HL-60/S4 (cell line): ENCODE results near the gene MAN1A2.

ENCODE experiments used
- in situ Hi-C: fragments of 300-500 bp; cut with MboI; formaldehyde crosslinking; loops from 2 replicates; pipeline ENCODE4 v1.14.3; 2022; ENCODE audit warnings: low sequenced_read_pairs

MAN1A2 gene

DNA sequence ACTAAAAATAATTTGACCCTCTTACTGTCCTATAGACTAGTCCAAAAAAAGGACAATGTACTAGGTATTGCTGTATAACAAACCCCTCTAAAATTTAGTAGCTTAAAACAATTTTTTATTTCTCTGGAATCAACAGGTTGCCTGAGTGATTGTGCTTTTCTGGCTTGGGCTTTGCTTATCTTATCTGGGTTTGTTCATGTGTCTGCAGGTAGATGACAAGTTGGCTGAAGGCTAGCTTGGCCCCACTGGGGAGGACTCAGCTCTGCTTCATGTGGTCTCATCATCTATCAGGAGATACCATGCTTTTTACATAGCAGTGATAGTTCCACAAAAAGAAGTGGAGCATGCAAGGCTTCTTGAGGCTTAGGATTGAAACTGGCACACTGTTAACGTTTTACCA, 114.2 kb downstream of the MAN1A2 start:
- in situ Hi-C loops: no loop called here

DNA sequence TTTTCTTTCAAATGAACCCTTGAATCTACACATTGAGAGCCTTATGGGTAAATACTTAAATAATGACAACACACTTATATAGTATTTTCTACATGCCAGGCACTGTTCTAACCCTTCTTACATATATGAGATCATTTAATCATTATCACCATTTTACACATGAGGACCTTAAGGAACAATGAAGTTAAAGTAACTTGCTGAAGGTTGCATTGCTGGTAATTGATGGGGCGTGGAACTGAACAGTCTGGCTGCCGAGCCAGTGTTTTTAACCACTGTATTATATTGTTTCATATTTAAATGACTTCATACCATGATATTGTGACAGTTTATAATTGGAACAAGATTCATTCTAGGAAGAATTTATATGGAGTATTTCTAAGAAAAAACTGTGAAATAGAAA, 126.7 kb downstream of the MAN1A2 start:
- in situ Hi-C loops: no loop called here

DNA sequence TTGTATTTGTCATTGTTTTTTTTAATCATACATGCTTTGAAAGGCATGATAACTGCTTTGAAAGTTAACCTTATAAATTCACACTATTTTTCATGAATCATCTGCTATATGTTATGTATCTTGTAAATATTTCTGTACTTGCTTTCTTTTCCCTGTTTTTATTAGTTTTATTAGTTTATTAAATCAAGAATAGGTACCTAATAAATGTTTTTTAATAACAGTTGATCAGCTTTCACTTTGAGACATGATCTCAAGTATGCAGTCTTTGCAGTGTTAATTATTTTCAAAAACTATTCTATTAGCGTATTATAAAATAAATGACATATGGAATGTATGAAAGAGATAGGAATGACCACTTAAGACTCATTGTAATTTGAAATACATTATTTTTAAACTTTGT, 127.8 kb downstream of the MAN1A2 start:
- in situ Hi-C loops: no loop called here

DNA sequence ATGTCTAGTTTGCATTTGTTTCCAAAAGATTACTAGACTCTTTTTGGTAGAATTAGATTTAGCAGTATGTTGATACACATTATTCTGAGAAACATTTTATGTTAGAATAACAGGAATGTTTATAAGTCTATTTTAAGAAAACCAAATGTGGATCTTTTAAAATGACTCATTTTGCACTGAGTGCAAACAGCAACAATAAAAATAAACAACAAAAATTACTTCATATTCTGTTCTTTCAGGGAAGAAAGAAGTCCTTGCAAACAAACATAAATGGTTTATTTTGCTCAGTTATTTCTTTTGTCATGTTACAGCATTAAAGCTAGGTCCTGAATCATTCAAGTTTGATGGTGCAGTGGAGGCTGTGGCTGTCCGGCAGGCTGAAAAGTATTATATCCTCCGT, 131.8 kb downstream of the MAN1A2 start:
- in situ Hi-C loops: no loop called here

DNA sequence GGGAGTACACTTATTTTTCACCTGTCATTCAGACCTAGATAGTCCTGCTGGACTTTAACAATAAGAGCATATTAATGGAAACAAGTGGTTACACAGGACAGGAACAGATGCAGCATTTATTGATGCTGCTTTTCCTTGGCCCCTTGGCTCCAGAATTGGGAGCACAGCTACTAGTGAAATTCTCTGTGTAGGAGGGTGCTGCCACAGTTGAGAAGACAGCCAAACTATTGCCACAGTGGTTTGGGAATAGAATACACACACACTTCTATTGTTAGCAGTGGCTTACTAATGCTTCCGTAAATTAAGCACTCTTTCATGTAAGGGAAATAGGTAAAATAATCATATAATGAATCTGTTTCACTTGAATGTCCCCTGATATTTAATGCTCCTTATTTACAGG, 133.3 kb downstream of the MAN1A2 start:
- in situ Hi-C loops: loop anchor here (25.0 kb wide), 1 partner anchor 412 kb away; no protein-coding TSS in a partner anchor

DNA sequence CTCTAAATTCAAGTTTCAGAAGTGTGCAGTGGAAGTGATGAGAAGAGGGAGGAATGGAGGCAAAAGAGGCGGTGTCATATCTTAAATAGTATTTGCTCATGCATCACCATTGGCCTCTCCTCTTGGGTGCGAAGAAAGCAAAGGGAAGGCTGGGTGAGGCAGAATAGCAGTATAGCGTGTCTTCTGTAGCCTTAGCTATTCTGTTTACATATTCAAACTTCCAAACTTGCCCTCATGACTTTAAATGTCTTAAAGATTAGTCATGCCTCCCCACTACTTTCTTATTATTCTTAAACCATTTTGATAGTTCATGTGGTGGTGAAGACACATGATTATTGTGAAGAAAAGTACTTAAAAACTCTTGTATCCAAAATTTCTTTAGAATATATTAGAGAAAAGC, 134.0 kb downstream of the MAN1A2 start:
- in situ Hi-C loops: loop anchor here (25.0 kb wide), 1 partner anchor 411 kb away; no protein-coding TSS in a partner anchor

DNA sequence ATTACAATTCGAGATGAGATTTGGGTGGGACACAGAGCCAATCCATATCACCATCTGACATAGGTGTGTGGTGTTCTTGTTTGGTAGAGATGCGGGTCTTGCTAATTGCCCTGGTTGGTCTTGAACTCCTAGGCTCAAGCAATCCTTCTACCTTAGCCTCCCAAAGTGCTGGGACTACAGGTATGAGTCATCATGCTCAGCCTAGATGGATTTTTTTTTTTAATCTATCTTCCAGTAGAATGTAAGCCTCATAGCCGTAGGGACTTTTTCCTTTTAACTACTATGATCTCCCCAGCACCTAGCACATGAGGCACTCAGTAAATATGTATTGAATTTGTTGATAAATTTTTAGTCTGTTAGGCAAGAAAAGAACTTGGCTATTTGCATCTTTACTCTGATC, 144.0 kb downstream of the MAN1A2 start:
- in situ Hi-C loops: loop anchor here (25.0 kb wide), 1 partner anchor 401 kb away; no protein-coding TSS in a partner anchor

DNA sequence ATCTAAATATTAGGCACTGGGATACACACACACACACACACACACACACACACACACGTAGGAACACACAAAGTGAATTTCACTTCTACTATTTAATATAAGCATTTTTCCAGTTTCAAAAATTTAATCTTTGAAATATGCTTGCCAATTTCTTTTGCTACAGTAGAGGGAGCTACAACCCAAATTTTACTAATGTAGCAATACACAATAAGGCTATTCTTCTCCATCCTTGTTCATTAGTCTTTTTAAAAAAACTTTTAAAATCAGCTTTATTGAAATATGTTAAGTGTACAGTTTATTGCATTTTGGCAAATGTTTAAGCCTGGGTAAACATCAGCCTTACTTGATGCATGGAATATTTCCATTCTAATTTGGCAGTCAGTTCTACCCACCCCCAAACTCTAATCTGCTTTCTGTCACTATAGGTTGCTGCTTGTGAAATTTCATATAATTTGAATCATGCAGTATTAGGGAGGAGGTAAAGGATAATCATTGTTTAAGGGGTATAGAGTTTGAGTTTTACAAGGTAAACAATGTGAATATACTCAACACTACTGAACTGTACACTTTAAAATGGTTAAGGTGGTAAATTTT, 145.6 kb downstream of the MAN1A2 start:
- in situ Hi-C loops: loop anchor here (25.0 kb wide), 1 partner anchor 399 kb away; no protein-coding TSS in a partner anchor

DNA sequence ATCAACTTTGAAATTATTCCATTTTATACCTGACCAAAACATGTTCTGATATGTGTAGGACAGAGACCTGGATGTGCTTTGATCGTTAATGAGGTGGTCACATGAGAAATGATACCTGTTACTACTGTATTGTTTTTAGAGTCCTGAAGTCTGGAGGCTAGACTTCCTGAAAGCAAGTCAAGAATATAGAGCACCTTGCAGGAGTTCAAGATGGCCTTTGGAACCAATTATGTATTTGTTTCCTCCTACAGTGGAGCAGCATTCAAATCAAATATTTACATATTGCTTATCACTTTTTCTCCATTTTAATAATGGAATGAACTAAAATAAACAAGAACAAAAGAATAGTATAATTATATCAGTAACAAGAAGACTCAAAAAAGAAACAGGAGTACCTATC, 155.9 kb downstream of the MAN1A2 start:
- in situ Hi-C loops: loop anchor here (25.0 kb wide), 1 partner anchor 389 kb away; no protein-coding TSS in a partner anchor

DNA sequence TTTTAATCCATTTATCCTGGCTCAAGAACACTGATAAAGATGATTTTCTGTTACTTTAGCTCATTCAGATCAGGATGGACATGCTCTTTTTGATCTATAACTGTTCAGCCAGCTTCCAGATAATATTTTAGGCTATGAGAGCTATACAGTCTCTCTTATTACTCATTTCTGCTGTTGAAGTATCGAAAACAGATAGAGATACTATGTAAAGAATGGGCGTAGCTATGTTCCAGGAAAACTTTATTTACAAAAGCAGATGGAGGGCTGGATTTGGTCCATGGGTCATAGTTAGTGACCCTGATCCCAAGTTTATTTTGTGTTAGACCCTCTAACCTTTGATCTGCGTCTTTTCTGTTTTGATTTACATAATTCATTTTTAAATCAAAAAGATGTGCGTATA, 159.8 kb downstream of the MAN1A2 start:
- in situ Hi-C loops: no loop called here

DNA sequence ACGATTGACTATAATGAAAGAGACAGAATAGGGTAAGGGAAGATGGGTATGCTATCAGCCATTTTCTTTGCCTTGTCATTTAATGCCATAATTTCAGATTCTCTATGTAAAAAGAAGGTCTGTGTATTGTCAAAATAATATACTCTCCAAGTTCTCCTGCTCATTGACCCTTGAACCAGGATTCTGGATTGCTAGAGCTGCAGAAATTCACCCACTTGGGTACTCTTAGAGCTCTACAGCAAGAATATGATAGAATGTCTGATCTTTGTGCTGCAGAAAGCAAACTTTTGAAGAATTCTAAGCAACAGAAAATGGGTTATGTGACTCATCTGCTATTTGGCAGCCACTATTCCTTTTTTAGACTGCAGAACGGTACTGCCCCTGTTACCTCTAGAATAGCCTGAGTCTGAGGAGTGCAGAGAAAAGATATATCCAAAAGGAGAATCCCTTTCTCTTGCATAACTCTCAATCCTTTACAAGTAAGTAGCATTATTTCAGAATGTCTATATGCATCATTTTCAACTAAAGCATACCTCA, 160.4 kb downstream of the MAN1A2 start:
- in situ Hi-C loops: no loop called here

DNA sequence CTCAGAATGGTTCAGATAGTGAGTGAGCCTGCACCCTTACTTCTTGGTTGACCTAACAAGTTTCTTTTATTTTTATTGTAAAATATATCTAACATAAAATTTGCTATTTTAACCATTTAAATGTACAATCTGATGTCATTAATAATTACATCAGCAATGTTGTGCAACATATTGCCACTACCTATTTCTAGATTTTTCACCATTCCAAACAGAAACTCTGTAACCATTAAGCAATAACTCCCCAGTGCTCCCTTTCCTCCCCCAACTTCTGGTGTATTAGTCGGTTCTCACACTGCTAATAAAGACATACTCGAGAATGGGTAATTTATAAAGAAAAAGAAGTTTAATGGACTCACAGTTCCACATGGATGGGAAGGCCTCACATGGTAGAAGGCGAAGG, 162.4 kb downstream of the MAN1A2 start:
- in situ Hi-C loops: loop anchor here (10.0 kb wide), 2 partner anchors 145 to 235 kb away; no protein-coding TSS in a partner anchor

DNA sequence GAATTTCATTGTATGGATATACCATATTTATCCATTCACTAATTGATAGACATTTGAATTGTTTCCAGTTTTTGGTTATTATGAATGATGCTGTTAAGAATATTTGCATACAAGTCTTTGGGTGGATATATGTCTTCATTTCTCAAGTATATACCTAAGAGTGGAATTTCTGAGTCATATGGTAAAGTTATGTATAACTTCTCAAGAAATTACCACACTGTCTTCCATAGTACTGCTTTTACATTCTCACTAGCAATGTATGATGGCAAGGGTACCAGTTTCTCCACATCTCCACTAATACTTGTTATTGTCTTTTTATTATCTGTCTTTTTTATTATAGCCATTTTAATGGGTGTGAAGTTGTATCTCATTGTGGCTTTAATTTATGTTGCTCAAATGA, 164.0 kb downstream of the MAN1A2 start:
- in situ Hi-C loops: loop anchor here (10.0 kb wide), 2 partner anchors 144 to 234 kb away; no protein-coding TSS in a partner anchor

DNA sequence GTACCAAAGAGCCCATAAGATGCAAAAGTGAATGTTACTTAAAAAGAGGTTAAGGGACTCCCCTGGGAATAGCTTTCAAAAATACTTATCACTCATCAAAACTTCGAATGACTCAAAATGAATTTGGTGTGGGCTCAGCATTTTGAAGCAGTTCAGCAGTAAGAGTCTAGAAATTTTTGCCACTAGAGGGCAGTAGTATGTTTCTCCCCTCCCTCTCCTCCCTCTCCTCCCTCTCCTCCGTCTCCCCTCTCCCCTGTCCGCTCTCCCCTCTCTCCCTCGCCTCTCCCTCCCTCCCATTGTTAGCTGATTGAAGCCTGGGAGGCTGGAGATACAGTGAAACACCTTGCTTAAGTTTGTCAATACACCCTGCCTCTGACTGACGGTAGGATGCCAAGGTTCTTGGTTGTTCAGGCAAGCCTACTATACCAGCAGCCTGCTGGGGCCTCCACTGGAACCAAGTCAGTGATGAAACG, 167.8 kb downstream of the MAN1A2 start:
- in situ Hi-C loops: loop anchor here (10.0 kb wide), 2 partner anchors 140 to 230 kb away; no protein-coding TSS in a partner anchor

DNA sequence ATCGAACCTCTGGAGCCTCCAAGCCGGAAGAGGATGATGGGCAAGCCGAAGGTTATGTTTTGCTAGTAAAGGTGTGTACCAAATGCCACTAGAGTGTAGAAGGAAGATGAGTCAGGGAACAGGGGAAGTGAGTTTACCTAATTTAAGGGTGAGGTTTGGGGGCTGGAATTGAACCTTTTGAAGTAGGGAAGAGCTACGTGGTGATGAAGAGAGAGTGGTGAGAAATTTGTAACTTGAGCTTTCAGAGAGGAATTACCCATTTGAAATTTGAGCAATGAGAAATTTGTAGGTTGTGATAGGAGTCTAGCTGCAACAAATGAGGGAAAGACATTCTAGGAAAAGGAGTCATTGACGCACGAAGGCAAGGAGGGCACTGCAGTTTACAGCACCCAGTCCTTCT, 168.6 kb downstream of the MAN1A2 start:
- in situ Hi-C loops: loop anchor here (10.0 kb wide), 2 partner anchors 139 to 229 kb away; no protein-coding TSS in a partner anchor

DNA sequence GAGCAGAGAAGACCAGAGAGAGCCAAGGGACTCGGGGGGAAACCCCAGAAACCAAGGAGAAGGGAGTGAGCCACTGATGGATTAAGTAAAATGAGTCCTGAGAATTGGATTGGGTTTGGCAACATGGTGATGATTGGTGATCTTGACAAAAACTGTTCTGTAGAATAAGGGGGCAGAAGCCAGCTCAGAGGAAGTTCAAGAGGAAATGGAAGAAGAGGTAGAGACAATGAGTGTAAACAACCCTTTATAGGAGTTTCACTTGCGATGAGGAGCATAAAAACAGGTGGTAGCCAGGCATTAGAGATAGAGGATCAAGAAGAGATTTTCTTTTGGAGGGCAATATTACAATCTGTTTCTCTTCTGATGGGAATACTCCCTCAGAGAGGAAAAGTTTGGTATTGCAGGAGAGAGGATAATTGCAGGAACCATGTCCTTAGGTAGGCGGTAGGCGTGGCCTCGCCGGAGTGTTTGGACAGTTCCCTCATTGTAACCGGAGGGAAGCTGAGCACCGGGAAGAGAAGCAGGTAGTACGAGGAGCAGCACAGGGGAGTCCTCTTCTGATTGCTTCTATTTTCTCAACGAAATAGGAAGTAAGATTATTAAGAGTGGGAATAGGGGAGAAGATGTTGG, 170.2 kb downstream of the MAN1A2 start:
- in situ Hi-C loops: loop anchor here (10.0 kb wide), 2 partner anchors 137 to 227 kb away; no protein-coding TSS in a partner anchor

DNA sequence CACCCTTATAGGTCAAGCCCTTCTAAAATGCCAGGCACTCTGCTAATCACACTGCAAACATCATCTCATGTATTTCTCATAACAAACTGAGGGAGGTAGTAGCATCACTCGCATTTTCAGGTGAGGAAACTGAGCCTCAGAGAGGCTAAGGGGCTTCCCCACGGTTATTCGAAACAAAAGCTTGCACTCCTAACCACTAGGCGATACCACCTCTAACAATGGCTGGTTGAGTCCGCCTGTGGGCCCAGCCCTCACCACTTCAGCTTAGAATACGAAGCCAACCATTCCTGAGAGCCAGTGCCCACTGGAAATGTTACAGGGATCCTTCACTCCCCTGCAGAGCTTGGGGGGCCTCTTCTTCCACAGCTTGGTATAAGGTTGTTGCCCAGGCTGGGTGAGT, 173.3 kb downstream of the MAN1A2 start:
- in situ Hi-C loops: no loop called here

DNA sequence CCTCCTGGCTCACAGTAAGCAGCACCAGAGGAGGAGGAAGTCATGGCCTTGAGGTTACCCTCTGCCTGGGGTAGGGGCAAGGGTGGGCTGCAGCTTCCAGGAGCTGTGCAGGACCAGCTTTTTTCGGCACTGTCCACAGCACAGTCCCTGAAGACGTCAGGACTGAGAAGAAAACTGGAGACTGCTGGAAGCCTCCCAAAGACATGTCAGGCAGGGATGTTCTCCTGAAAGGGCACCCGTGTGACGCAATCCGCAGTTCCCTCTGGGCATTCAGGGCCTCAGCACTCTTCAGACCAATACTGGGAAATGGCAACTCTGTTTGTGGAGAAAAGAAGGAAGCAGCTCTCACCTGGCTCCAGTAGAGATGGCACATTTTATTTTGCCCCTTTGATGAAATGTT, 173.8 kb downstream of the MAN1A2 start:
- in situ Hi-C loops: no loop called here

DNA sequence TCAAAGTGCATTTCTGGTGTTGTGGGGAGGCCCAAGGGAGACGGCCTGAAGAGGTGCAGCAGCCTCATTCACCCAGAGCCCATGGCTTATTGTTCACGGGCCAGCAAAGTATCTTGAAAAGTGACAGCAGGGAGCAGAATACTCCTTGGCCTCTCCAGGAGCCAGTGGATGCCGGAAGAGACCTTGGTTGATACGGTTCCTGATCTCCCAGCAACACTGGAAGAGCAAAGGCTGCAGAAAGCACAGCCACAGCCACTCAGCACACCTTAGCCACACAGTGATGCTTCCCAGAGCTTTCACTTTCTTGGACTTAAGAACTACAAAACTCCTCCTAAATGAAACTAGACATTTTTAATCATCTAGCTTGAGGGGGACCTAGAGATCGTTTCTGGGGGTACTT, 174.3 kb downstream of the MAN1A2 start:
- in situ Hi-C loops: no loop called here

DNA sequence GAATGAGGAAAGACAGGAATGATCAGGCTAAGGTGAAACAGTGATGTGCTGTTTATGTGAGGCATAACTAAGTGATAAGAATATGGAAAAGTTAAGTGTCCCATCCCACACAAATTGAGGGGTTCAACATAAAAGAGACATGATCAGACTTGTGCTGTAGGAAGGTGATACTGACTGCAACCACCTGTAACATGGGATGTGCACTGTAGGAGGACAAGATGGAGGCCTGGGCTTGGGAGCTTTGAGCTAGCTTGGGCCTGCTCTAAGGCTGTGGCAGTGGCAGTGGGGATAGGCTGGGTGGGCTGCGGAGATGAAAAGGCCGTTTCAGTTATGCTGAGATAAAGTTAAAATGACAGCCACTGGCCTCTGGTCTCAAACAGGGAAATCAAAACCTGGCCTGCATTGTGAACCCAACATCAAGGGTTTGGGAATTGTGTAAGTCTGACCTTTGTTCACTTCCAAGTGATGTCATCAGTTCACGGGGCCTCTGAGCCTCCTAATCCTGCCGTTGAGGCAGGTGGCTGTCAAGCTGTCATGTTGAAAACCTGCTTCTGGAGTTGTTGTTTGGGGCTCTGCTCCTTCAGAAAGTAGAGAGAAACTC, 177.4 kb downstream of the MAN1A2 start:
- in situ Hi-C loops: no loop called here

DNA sequence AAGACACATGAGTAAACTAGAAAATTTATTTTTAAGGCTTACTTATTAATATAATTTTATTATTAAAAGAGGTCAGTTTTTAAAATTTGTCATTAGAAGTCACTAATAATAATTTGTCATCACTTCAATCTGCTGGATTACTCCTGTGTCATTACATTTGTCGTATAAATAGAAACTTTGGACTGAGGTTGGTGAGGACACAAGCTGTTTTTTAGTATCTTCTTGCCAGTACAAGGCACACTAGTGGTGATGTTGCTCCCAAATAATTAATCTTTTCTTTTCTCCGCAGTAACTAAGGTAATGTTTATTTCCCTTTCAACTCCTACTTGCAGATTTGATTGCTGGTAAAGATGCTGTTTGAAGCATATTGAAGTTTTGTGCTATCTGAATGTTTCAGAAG, 179.2 kb downstream of the MAN1A2 start:
- in situ Hi-C loops: no loop called here
